HCT116 (cell line): ENCODE data around the gene COL23A1. TPM values are rescaled to one million over a fixed set of nuclear protein-coding genes. Genes with fewer than 3 reads are reported as not detected.
"Not testable (repeated sequence)": the region's sequence is repeated elsewhere in the genome, so short reads cannot be mapped to it uniquely, and the experiment has no call there.

Experiments
- ATAC-seq: fragments of 200-7000 bp; cut with Tn5 transposase; 2 replicates; pipeline ENCODE4 v1.9.1; 2020; ENCODE audit warnings: mild to moderate bottlenecking, moderate library complexity
- BruUV-seq: library from RNA; stranded (reverse); fragments of 400-500 nt; replicated peaks from 2 replicates; lab custom pipeline; 2021; lab: Mats Ljungman, UMichigan
- CTCF ChIA-PET: fragments of 300-600 bp; sonication (Branson Sonifier 250); formaldehyde crosslinking; loops from one replicate; lab custom pipeline; 2021; ENCODE audit warnings: antibody characterized with exemption; lab: Charles Lee
- POLR2A ChIA-PET: fragments of 300-600, 350-600 bp; sonication (Branson Sonifier 250); formaldehyde crosslinking; loops from one replicate; lab custom pipeline; 2021; ENCODE audit warnings: antibody characterized with exemption; lab: Charles Lee
- RAD21 ChIA-PET, 2 experiments: fragments of 300-600 bp; sonication (Branson Sonifier 250); formaldehyde crosslinking; loops; one replicate each; lab custom pipeline; 2023; ENCODE audit warnings: low total read pairs in 2 of 2; ENCODE audit not compliant: uncharacterized antibody in 2 of 2, unreplicated experiment in 2 of 2, low non-redundant PET in 1 of 2; lab: Charles Lee
- DNase-seq: peaks from one replicate; pipeline ENCODE4 v3.0.0-alpha.2; 2010; ENCODE audit warnings: low read depth, low spot score
- H2AFZ ChIP-seq: fragments of 200-600 bp; shearing (Covaris generic), sonication (generic); 2 replicates; pipeline ENCODE4 v1.6.1; 2017; ENCODE audit warnings: low read depth, mixed run types, mixed read lengths, antibody characterized with exemption, low read length; ENCODE audit not compliant: poor library complexity, severe bottlenecking
- H3K27ac ChIP-seq: 2 replicates; pipeline ENCODE4 v1.5.1; 2012; ENCODE audit warnings: low read depth, low read length
- H3K27me3 ChIP-seq: fragments of 200-600 bp; sonication (generic); 2 replicates; pipeline ENCODE4 v1.6.1; 2016; ENCODE audit warnings: mixed run types, low read length, mixed read lengths; ENCODE audit not compliant: insufficient read depth
- H3K36me3 ChIP-seq, 2 experiments: fragments of 200-500 bp in 1 of 2; fragments of 200-600 bp in 1 of 2; sonication (Bioruptor generic) in 1 of 2; sonication (generic) in 1 of 2; 2 replicates each; pipeline versions ENCODE4 v1.5.1 to v1.6.1; 2014 to 2016; ENCODE audit warnings: low read length in 2 of 2, inconsistent platforms in 1 of 2, mixed read lengths in 1 of 2, mixed run types in 1 of 2; ENCODE audit not compliant: insufficient read depth in 2 of 2, control insufficient read depth in 1 of 2
- H3K4me1 ChIP-seq, 2 experiments: fragments of 200-600 bp in 1 of 2; sonication (generic) in 1 of 2; 2 replicates each; pipeline versions ENCODE4 v1.5.1 to v1.6.1; 2012 to 2017; ENCODE audit warnings: low read length in 2 of 2, inconsistent platforms in 1 of 2, mild to moderate bottlenecking in 1 of 2, mixed read lengths in 1 of 2, mixed run types in 1 of 2, moderate library complexity in 1 of 2; ENCODE audit not compliant: insufficient read depth in 2 of 2, control insufficient read depth in 1 of 2
- H3K4me2 ChIP-seq: fragments of 200-600 bp; sonication (generic); 2 replicates; pipeline ENCODE4 v1.6.1; 2017; ENCODE audit warnings: mixed run types, low read length, mixed read lengths
- H3K4me3 ChIP-seq, 2 experiments: fragments of 200-600 bp in 1 of 2; sonication (generic) in 1 of 2; replicated peaks in 1 of 2; 2 replicates each; pipeline ENCODE4 v1.5.1; 2011 to 2016; ENCODE audit warnings: low read length in 2 of 2, control low read depth in 1 of 2, low read depth in 1 of 2, mild to moderate bottlenecking in 1 of 2, mixed read lengths in 1 of 2, mixed run types in 1 of 2
- H3K79me2 ChIP-seq: fragments of 200-600 bp; sonication (generic); 2 replicates; pipeline ENCODE4 v1.6.1; 2017; ENCODE audit warnings: mild to moderate bottlenecking, mixed run types, low read length, moderate library complexity, mixed read lengths; ENCODE audit not compliant: insufficient read depth
- H3K9ac ChIP-seq: fragments of 200-600 bp; sonication (generic); 2 replicates; pipeline ENCODE4 v1.6.1; 2016; ENCODE audit warnings: low read length, mixed read lengths
- H3K9me2 ChIP-seq: fragments of 200-600 bp; sonication (generic), shearing (Covaris generic); 2 replicates; pipeline ENCODE4 v1.6.1; 2017; ENCODE audit warnings: mixed run types, mild to moderate bottlenecking, moderate library complexity; ENCODE audit not compliant: insufficient read depth
- H3K9me3 ChIP-seq, 2 experiments: fragments of 200-500 bp in 1 of 2; fragments of 200-600 bp in 1 of 2; sonication (Bioruptor generic) in 1 of 2; sonication (generic) in 1 of 2; 2 replicates each; pipeline ENCODE4 v1.6.1; 2014 to 2017; ENCODE audit warnings: low read length in 2 of 2, mixed read lengths in 2 of 2, inconsistent platforms in 1 of 2, low read depth in 1 of 2, mild to moderate bottlenecking in 1 of 2, mixed run types in 1 of 2, moderate library complexity in 1 of 2; ENCODE audit not compliant: control insufficient read depth in 1 of 2, insufficient read depth in 1 of 2
- H4K20me1 ChIP-seq: fragments of 200-600 bp; sonication (generic), shearing (Covaris generic); 2 replicates; pipeline ENCODE4 v1.6.1; 2017; ENCODE audit warnings: mixed run types, mild to moderate bottlenecking, moderate library complexity; ENCODE audit not compliant: insufficient read depth
- CBX3 ChIP-seq: IDR thresholded peaks from 2 replicates; pipeline ENCODE4 v1.6.1; 2012; ENCODE audit warnings: low read depth
- CEBPB ChIP-seq: IDR thresholded peaks from 2 replicates; pipeline ENCODE4 v1.6.1; 2012; ENCODE audit warnings: low read depth
- EGR1 ChIP-seq: IDR thresholded peaks from 2 replicates; pipeline ENCODE4 v1.6.1; 2012; ENCODE audit warnings: low read depth
- ELF1 ChIP-seq: IDR thresholded peaks from 2 replicates; pipeline ENCODE4 v1.6.1; 2012; ENCODE audit warnings: low read depth, borderline replicate concordance
- EZH2phosphoT487 ChIP-seq: fragments of 200-600 bp; IDR thresholded peaks from 2 replicates; pipeline ENCODE4 v1.6.1; 2018; ENCODE audit warnings: antibody characterized with exemption, borderline replicate concordance
- FOSL1 ChIP-seq: IDR thresholded peaks from 2 replicates; pipeline ENCODE4 v1.6.1; 2012; ENCODE audit warnings: low read depth
- POLR2A ChIP-seq: IDR thresholded peaks from 2 replicates; pipeline ENCODE4 v1.7.0; 2011; ENCODE audit warnings: borderline replicate concordance; ENCODE audit not compliant: insufficient read depth, insufficient read length; ENCODE audit errors: extremely low read depth
- POLR2AphosphoS5 ChIP-seq: IDR thresholded peaks from 2 replicates; pipeline ENCODE4 v1.6.1; 2011; ENCODE audit warnings: mild to moderate bottlenecking, low read depth, low read length, moderate library complexity
- RAD21 ChIP-seq: IDR thresholded peaks from 2 replicates; pipeline ENCODE4 v1.6.1; 2012; ENCODE audit warnings: low read depth, mild to moderate bottlenecking
- SIN3A ChIP-seq: IDR thresholded peaks from 2 replicates; pipeline ENCODE4 v1.6.1; 2012; ENCODE audit warnings: low read depth
- SP1 ChIP-seq: IDR thresholded peaks from 2 replicates; pipeline ENCODE4 v1.6.1; 2012; ENCODE audit warnings: low read depth
- SRF ChIP-seq: IDR thresholded peaks from 2 replicates; pipeline ENCODE4 v1.6.1; 2012; ENCODE audit warnings: low read depth
- TCF7L2 ChIP-seq: IDR thresholded peaks from 2 replicates; pipeline ENCODE4 v1.7.0; 2011; ENCODE audit warnings: borderline replicate concordance, inconsistent platforms; ENCODE audit not compliant: insufficient read depth, insufficient read length; ENCODE audit errors: extremely low read depth
- ZFX ChIP-seq: fragments of 450-650 bp; IDR thresholded peaks from 2 replicates; pipeline ENCODE4 v1.6.1; 2017
- ZNF274 ChIP-seq: fragments of 200-500 bp; sonication (Bioruptor generic); IDR thresholded peaks from 2 replicates; pipeline ENCODE4 v1.6.1; 2014; ENCODE audit warnings: mild to moderate bottlenecking, low read depth, low read length, inconsistent platforms
- intact Hi-C: fragments of 100-400 bp; cut with micrococcal nuclease; formaldehyde crosslinking; loops from 2 replicates; pipeline ENCODE4 v1.10.0; 2022
- total RNA-seq: library from RNA; stranded (reverse); gene quantifications from one replicate; pipeline ENCODE4 v1.2.1, GENCODE V29; 2021; ENCODE audit not compliant: unreplicated experiment
- TF ChIP-seq, protein P1 (sequence below): IDR thresholded peaks from 2 replicates; pipeline ENCODE4 v1.6.1; 2012
- TF ChIP-seq, protein P2 (sequence below): IDR thresholded peaks from 2 replicates; pipeline ENCODE4 v1.6.1; 2012; ENCODE audit warnings: low read depth

The COL23A1 gene
- total RNA-seq, 1 experiment from 2014 or later = not detected

DNA sequence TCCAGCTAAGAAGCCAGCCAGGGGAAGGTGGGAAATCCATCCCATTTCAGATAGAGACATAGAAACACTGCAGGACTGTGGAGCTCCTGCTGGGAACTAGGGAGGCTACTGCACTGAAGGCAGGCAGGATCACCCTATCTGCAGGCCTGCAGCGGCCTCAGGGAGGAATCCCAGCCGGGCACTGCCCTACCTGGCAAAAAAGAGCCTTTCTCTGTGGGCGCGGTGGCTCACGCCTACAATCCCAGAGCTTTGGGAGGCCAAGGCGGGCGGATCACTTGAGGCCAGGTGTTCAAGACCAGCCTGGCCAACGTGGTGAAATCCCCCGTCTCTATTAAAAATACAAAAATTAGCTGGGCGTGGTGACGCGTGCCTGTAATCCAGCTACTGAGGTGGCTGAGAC is 286.2 kb downstream of the COL23A1 start:
- TF ChIP-seq SIN3A (no peak), ZFX (no peak), FOSL1 (no peak), SRF (no peak), POLR2AphosphoS5 (no peak), POLR2A (no peak), SP1 (no peak), ELF1 (no peak), CBX3 (no peak), EGR1 (no peak), TCF7L2 (no peak), CEBPB (no peak), EZH2phosphoT487 (no peak), ZNF274 (no peak), RAD21 (no peak)
- TF ChIP-seq, protein P1, sequence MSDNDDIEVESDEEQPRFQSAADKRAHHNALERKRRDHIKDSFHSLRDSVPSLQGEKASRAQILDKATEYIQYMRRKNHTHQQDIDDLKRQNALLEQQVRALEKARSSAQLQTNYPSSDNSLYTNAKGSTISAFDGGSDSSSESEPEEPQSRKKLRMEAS = no peak
- TF ChIP-seq, protein P2, sequence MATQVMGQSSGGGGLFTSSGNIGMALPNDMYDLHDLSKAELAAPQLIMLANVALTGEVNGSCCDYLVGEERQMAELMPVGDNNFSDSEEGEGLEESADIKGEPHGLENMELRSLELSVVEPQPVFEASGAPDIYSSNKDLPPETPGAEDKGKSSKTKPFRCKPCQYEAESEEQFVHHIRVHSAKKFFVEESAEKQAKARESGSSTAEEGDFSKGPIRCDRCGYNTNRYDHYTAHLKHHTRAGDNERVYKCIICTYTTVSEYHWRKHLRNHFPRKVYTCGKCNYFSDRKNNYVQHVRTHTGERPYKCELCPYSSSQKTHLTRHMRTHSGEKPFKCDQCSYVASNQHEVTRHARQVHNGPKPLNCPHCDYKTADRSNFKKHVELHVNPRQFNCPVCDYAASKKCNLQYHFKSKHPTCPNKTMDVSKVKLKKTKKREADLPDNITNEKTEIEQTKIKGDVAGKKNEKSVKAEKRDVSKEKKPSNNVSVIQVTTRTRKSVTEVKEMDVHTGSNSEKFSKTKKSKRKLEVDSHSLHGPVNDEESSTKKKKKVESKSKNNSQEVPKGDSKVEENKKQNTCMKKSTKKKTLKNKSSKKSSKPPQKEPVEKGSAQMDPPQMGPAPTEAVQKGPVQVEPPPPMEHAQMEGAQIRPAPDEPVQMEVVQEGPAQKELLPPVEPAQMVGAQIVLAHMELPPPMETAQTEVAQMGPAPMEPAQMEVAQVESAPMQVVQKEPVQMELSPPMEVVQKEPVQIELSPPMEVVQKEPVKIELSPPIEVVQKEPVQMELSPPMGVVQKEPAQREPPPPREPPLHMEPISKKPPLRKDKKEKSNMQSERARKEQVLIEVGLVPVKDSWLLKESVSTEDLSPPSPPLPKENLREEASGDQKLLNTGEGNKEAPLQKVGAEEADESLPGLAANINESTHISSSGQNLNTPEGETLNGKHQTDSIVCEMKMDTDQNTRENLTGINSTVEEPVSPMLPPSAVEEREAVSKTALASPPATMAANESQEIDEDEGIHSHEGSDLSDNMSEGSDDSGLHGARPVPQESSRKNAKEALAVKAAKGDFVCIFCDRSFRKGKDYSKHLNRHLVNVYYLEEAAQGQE = no peak
- no peaks in the 10 kb centered on the region for H3K36me3 ChIP-seq
- peaks cover 3% of the 10 kb centered on the region; the same call in 1 of the 2 replicates for H3K27me3 ChIP-seq
- no peaks in the 10 kb centered on the region for H3K79me2 ChIP-seq
- H3K4me3 ChIP-seq = no peak overlapping the region
- H3K4me1 ChIP-seq = no peaks in the 10 kb centered on the region
- no peak overlapping the region for H3K4me2 ChIP-seq
- RAD21 ChIA-PET = no interaction called here
- CTCF ChIA-PET = no interaction called here
- DNase-seq (no peak), ATAC-seq (no peak)
- BruUV-seq = no TSS peak
- no peak overlapping the region for H3K9ac ChIP-seq
- intact Hi-C loops = no loop called here
- H3K27ac ChIP-seq = no peak overlapping the region
- H4K20me1 ChIP-seq = no peaks in the 10 kb centered on the region
- H3K9me2 ChIP-seq = no peaks in the 10 kb centered on the region
- H2AFZ ChIP-seq = no peak overlapping the region
- POLR2A ChIA-PET = no interaction called here
- H3K9me3 ChIP-seq = no peaks in the 10 kb centered on the region

DNA sequence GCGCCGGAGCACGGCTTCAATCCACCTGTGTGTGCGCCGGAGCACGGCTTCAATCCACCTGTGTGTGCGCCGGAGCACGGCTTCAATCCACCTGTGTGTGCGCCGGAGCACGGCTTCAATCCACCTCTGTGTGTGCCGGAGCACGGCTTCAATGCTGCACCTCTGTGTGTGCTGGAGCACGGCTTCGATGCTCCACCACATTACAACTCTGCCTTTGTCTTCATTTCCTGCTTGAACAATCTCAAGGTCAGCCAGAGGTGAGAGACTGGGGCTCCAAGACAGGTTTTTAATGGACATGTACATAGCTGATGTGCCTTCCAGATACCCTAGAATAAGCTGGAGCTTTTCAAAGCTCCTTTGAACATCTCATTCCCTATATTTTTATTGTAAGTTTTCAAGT is 287.9 kb downstream of the COL23A1 start:
- BruUV-seq, POLR2A ChIA-PET: not testable (repeated sequence)

More for the DNA sequence above, 287.9 kb downstream of the COL23A1 start:
- H3K4me1 ChIP-seq, H3K9ac ChIP-seq, H3K27me3 ChIP-seq, DNase-seq, H2AFZ ChIP-seq, H3K4me2 ChIP-seq, H3K79me2 ChIP-seq, H4K20me1 ChIP-seq, CTCF ChIA-PET, H3K9me3 ChIP-seq, H3K9me2 ChIP-seq, H3K4me3 ChIP-seq, H3K36me3 ChIP-seq, RAD21 ChIA-PET, intact Hi-C loops, ATAC-seq, H3K27ac ChIP-seq: not testable (repeated sequence)
